Measurements from ENCODE around the gene TNNI2.
"Not testable (repeated sequence)": the region's sequence is repeated elsewhere in the genome, so short reads cannot be mapped to it uniquely, and the experiment has no call there.

Gene TNNI2

GRCh38 chr11:1838426-1839144 is at the start of gene TNNI2:
TNNI2 (plus strand) TSS chr11:1838981; CDS start chr11:1839697, 716 bp downstream.
- no peak for DNase-seq (ENCODE audit: low read depth in 2 of 2)

- DNase-seq (ENCODE audit: low read depth in 2 of 2) = no peak
Observed at GRCh38 chr11:1791912-1792311, 46.9 kb upstream of the TNNI2 start.

- DNase-seq (ENCODE audit: low read depth in 2 of 2) = no peak
Observed at GRCh38 chr11:1792461-1792860, 46.3 kb upstream of the TNNI2 start.

GRCh38 chr11:1793081-1793480 is 45.7 kb upstream of the TNNI2 start:
- no peak for DNase-seq (ENCODE audit: low read depth in 2 of 2)

GRCh38 chr11:1796413-1797011 is 42.3 kb upstream of the TNNI2 start:
- DNase-seq (ENCODE audit: low read depth in 2 of 2) = no peak

GRCh38 chr11:1797391-1798125 is 41.2 kb upstream of the TNNI2 start:
- DNase-seq (ENCODE audit: low read depth in 2 of 2) = no peak

GRCh38 chr11:1803246-1803645 is 35.5 kb upstream of the TNNI2 start:
- no peak for DNase-seq (ENCODE audit: low read depth in 2 of 2)

GRCh38 chr11:1803835-1804519 is 34.8 kb upstream of the TNNI2 start:
- DNase-seq (ENCODE audit: low read depth in 2 of 2) = not testable (repeated sequence)

GRCh38 chr11:1805525-1805924 is 33.3 kb upstream of the TNNI2 start:
- no peak for DNase-seq (ENCODE audit: low read depth in 2 of 2)

GRCh38 chr11:1807264-1807995 is 31.4 kb upstream of the TNNI2 start:
- no peak for DNase-seq (ENCODE audit: low read depth in 2 of 2)

- no peak for DNase-seq (ENCODE audit: low read depth in 2 of 2)
Observed at GRCh38 chr11:1810761-1811160, 28.0 kb upstream of the TNNI2 start.

GRCh38 chr11:1812274-1812673 is 26.5 kb upstream of the TNNI2 start:
- DNase-seq (ENCODE audit: low read depth in 2 of 2) = no peak

- DNase-seq (ENCODE audit: low read depth in 2 of 2) = no peak
Observed at GRCh38 chr11:1812801-1813200, 26.0 kb upstream of the TNNI2 start.

- DNase-seq (ENCODE audit: low read depth in 2 of 2) = not testable (repeated sequence)
Observed at GRCh38 chr11:1813356-1813755, 25.4 kb upstream of the TNNI2 start.

GRCh38 chr11:1814691-1815090 is 24.1 kb upstream of the TNNI2 start:
- no peak for DNase-seq (ENCODE audit: low read depth in 2 of 2)

- DNase-seq (ENCODE audit: low read depth in 2 of 2) = no peak
Observed at GRCh38 chr11:1815311-1815710, 23.5 kb upstream of the TNNI2 start.

GRCh38 chr11:1815751-1816150 is 23.0 kb upstream of the TNNI2 start:
- no peak for DNase-seq (ENCODE audit: low read depth in 2 of 2)

- no peak for DNase-seq (ENCODE audit: low read depth in 2 of 2)
Observed at GRCh38 chr11:1817000-1817399, 21.8 kb upstream of the TNNI2 start.

- no peak for DNase-seq (ENCODE audit: low read depth in 2 of 2)
Observed at GRCh38 chr11:1817511-1817910, 21.3 kb upstream of the TNNI2 start.

GRCh38 chr11:1819074-1819473 is 19.7 kb upstream of the TNNI2 start:
- DNase-seq (ENCODE audit: low read depth in 2 of 2) = no peak

- no peak for DNase-seq (ENCODE audit: low read depth in 2 of 2)
Observed at GRCh38 chr11:1820463-1821325, 18.1 kb upstream of the TNNI2 start.

All from stimulated activated CD8-positive, alpha-beta memory T cell treated with anti-CD3 and anti-CD28 coated beads, Interleukin-15, amount 100 ng/mL, for 48 hours (primary cell).